ENCODE results near the gene CFI.

GRCh38 chr4:109847896-109848442 lies 46.2 kb upstream of the CFI start, which contains the start of gene LRIT3:
- no peak for TF ChIP-seq POLR2A (IDR thresholded peaks at IDR 0.05)
- no peak for TF ChIP-seq CTCF (IDR thresholded peaks at IDR 0.05)
